ENCODE data around the gene SLC1A4. TPM values are rescaled to one million over a fixed set of nuclear protein-coding genes. Genes with fewer than 3 reads are reported as not detected.

The SLC1A4 gene

GRCh38 chr2:65072181-65072970 lies 83.2 kb downstream of the SLC1A4 start:
- Histone ChIP-seq H3K27me3 (ENCODE audit: insufficient read depth, low read length, poor library complexity) (no peaks in the 10 kb centered on the region), H3K4me1 (ENCODE audit: control insufficient read depth, low read depth, low read length) (no peaks in the 10 kb centered on the region), H3K18ac (ENCODE audit: low read length) (no peak overlapping the region), H2BK5ac (ENCODE audit: low read length) (no peak overlapping the region), H3K4me2 (ENCODE audit: low read length) (no peak overlapping the region), H3K79me1 (ENCODE audit: low read length) (peaks cover 3% of the 10 kb centered on the region), H3K27ac (ENCODE audit: low read depth, low read length) (no peak overlapping the region), H3K9ac (ENCODE audit: low read length) (no peak overlapping the region), H2AK5ac (ENCODE audit: low read length) (no peak overlapping the region), H3K56ac (ENCODE audit: low read length) (no peak overlapping the region), H4K5ac (ENCODE audit: low read length) (no peak overlapping the region), H3K4ac (ENCODE audit: low read depth, low read length) (no peak overlapping the region), H3K4me3 (ENCODE audit: low read length) (no peak overlapping the region), H4K8ac (ENCODE audit: low read depth, low read length) (no peak overlapping the region), H2BK15ac (replicated peaks; ENCODE audit: low read depth) (no peak overlapping the region), H3K23ac (ENCODE audit: low read length) (no peak overlapping the region), H3K36me3 (ENCODE audit: control insufficient read depth, insufficient read depth, low read length) (peaks cover 3% of the 10 kb centered on the region), H2BK120ac (ENCODE audit: low read depth, low read length) (no peak overlapping the region), H3K79me2 (ENCODE audit: control insufficient read depth, insufficient read depth, low read length) (no peaks in the 10 kb centered on the region)
- DNase-seq, result no peak
- no CpG with 5 or more reads among the region's 20 CpGs for WGBS (ENCODE audit: extremely low coverage, insufficient coverage, low lambda C conversion rate)

Small RNA genes within 50 kb of the gene (small RNA-seq; reads per million reads assigned to genes)
- gene RNU6-548P (ENCODE audit: insufficient read depth), result not detected

All from mesendoderm (in vitro differentiated cells).